ENCODE results near the gene HMOX2. TPM values are rescaled to one million over a fixed set of nuclear protein-coding genes. Genes with fewer than 3 reads are reported as not detected.

The HMOX2 gene
- total RNA-seq, 1 experiment from 2014 or later, result 72.6 TPM

DNA sequence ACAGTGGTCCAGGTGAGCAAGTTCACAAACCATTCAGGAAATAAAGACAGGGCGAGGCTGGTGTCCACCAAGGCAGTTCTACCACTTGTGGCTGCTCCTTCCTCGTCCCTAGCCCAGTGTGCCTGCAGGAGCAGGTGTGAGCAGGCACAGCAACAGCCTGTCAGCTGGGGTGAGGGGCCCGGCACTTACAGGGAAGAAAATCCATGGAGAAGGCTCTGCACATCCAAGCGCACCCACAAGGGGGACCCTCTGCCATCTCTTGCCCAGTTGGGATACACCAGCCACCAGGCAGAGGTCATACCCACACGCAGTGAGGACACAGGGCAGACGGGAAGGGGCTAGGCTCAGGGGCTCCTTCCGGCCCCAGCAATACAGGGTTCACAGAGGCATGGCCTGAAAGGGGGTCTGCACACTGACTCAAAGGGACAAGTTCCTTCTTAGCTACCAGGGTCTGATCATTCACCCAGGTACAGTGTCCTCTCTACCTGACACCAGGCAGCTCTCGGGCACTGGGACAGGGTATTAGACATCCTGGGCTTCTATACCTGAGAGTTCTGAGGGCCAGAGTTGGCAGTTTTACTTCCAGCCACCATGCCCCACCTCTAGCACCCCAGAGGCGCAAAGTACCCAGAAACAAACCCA, 35.4 kb downstream of the HMOX2 start:
- no peaks in the 10 kb centered on the region for H3K27me3 ChIP-seq (ENCODE audit: control insufficient read depth, insufficient read depth, low read length)
- intact Hi-C loops (cut with micrococcal nuclease; ENCODE audit: unreplicated experiment), result loop anchor here (5.0 kb wide), 1 partner anchor 36 kb away; no protein-coding TSS in a partner anchor
- POLR2A ChIA-PET, result no interaction called here
- in situ Hi-C loops (cut with HindIII; ENCODE audit: low pct_unique_long_range_greater_than_20kb, low sequenced_read_pairs), result no loop called here
- TSS peak; percentile 81 for BruUV-seq (replicated peaks)
- no peak for DNase-seq (ENCODE audit: low read depth, low spot score)
- H3K36me3 ChIP-seq (ENCODE audit: control insufficient read depth, insufficient read depth, low read length), result peaks cover 2% of the 10 kb centered on the region; the same call in 1 of the 2 replicates
- H3K9me3 ChIP-seq (ENCODE audit: control insufficient read depth, insufficient read depth, low read depth, low read length), result no peaks in the 10 kb centered on the region
- H3K27ac ChIP-seq (ENCODE audit: low read length), result no peak overlapping the region
- H3K4me1 ChIP-seq (ENCODE audit: control insufficient read depth, insufficient read depth, low read length), result no peaks in the 10 kb centered on the region
- TF ChIP-seq CTCF (IDR thresholded peaks at IDR 0.05) (peak; percentile 81), POLR2AphosphoS5 (IDR thresholded peaks at IDR 0.05; ENCODE audit: low read depth, low read length) (no peak)
- H3K4me3 ChIP-seq (ENCODE audit: low read depth in 2 of 2, low read length in 2 of 2), result no peak overlapping the region
- CTCF ChIA-PET, result interaction anchor here (0.6 to 0.8 kb wide), 3 partner anchors 15 to 105 kb away, joined by 3 to 10 read pairs (median 3); no protein-coding TSS in a partner anchor
- peak; percentile 81 for ATAC-seq

DNA sequence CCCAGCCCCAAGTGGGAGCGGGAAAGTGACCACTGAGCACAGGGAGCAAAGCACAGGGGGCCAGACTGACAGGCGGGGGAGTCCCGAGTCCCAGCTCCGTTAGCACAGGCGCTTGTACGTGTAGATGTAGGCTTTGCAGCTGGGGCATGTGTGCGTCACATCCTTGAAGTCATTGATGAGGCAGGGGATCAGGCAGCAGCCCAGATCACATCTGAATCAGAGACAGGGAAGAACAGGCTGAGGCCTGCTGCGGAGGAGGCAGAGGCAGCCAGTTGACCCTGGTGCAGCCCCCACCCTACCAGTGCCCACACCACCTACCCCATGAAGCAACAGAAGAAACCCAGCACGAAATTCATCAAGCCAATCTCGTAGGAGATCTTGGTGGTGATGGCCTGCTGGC, 36.3 kb downstream of the HMOX2 start:
- Histone ChIP-seq H3K4me3 (ENCODE audit: low read depth in 2 of 2, low read length in 2 of 2) (no peak overlapping the region), H3K4me1 (ENCODE audit: control insufficient read depth, insufficient read depth, low read length) (no peaks in the 10 kb centered on the region), H3K36me3 (ENCODE audit: control insufficient read depth, insufficient read depth, low read length) (no peaks in the 10 kb centered on the region; the same call in 1 of the 2 replicates), H3K27ac (ENCODE audit: low read length) (no peak overlapping the region), H3K27me3 (ENCODE audit: control insufficient read depth, insufficient read depth, low read length) (no peaks in the 10 kb centered on the region), H3K9me3 (ENCODE audit: control insufficient read depth, insufficient read depth, low read depth, low read length) (no peaks in the 10 kb centered on the region)
- in situ Hi-C loops (cut with HindIII; ENCODE audit: low pct_unique_long_range_greater_than_20kb, low sequenced_read_pairs), result no loop called here
- intact Hi-C loops (cut with micrococcal nuclease; ENCODE audit: unreplicated experiment), result loop anchor here (5.0 kb wide), 1 partner anchor 35 kb away; no protein-coding TSS in a partner anchor
- TF ChIP-seq CTCF (IDR thresholded peaks at IDR 0.05) (no peak), POLR2AphosphoS5 (IDR thresholded peaks at IDR 0.05; ENCODE audit: low read depth, low read length) (no peak), TCF7L2 (IDR thresholded peaks at IDR 0.05; ENCODE audit: low read depth, low read length) (no peak), SIN3A (IDR thresholded peaks at IDR 0.05; ENCODE audit: borderline replicate concordance, insufficient read depth, low read depth, low read length) (no peak)
- TF ChIP-seq, protein P1, sequence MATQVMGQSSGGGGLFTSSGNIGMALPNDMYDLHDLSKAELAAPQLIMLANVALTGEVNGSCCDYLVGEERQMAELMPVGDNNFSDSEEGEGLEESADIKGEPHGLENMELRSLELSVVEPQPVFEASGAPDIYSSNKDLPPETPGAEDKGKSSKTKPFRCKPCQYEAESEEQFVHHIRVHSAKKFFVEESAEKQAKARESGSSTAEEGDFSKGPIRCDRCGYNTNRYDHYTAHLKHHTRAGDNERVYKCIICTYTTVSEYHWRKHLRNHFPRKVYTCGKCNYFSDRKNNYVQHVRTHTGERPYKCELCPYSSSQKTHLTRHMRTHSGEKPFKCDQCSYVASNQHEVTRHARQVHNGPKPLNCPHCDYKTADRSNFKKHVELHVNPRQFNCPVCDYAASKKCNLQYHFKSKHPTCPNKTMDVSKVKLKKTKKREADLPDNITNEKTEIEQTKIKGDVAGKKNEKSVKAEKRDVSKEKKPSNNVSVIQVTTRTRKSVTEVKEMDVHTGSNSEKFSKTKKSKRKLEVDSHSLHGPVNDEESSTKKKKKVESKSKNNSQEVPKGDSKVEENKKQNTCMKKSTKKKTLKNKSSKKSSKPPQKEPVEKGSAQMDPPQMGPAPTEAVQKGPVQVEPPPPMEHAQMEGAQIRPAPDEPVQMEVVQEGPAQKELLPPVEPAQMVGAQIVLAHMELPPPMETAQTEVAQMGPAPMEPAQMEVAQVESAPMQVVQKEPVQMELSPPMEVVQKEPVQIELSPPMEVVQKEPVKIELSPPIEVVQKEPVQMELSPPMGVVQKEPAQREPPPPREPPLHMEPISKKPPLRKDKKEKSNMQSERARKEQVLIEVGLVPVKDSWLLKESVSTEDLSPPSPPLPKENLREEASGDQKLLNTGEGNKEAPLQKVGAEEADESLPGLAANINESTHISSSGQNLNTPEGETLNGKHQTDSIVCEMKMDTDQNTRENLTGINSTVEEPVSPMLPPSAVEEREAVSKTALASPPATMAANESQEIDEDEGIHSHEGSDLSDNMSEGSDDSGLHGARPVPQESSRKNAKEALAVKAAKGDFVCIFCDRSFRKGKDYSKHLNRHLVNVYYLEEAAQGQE (IDR thresholded peaks at IDR 0.05; ENCODE audit: insufficient read depth in 1 of 2, low read depth in 2 of 2, low read length in 1 of 2), result no peak
- DNase-seq (ENCODE audit: low read depth, low spot score), result no peak
- ChIA-PET POLR2A (no interaction called here), CTCF (interaction anchor here (0.6 to 0.8 kb wide), 2 partner anchors 16 to 104 kb away, joined by 3 read pairs; no protein-coding TSS in a partner anchor)
- no peak for ATAC-seq
- BruUV-seq (replicated peaks), result no TSS peak

Data from Panc1 (cell line).